SK-N-SH (cell line): ENCODE data around the gene SLC25A30. TPM values are rescaled to one million over a fixed set of nuclear protein-coding genes. Genes with fewer than 3 reads are reported as not detected.

Experiments
- CTCF ChIA-PET: fragments of 300-600, 350-600 bp; formaldehyde crosslinking; extraction: SDS; loops from one replicate; lab custom pipeline; 2021; lab: Yijun Ruan, JAX
- POLR2A ChIA-PET: fragments of 350-600 bp; sonication (Branson Sonifier 250); formaldehyde crosslinking; extraction: SDS; loops from one replicate; lab custom pipeline; 2020; ENCODE audit warnings: antibody characterized with exemption, inconsistent platforms; lab: Yijun Ruan, JAX
- DNase-seq: peaks from one replicate; pipeline ENCODE4 v3.0.0; 2012
- H2AFZ ChIP-seq: fragments of 200-600 bp; sonication (generic); 2 replicates; pipeline ENCODE4 v1.8.1; 2016; ENCODE audit warnings: antibody characterized with exemption, mild to moderate bottlenecking, low read depth
- H3F3A ChIP-seq: fragments of 200-600 bp; sonication (generic); replicated peaks from 2 replicates; pipeline ENCODE3; 2016; ENCODE audit warnings: antibody characterized with exemption, mild to moderate bottlenecking; ENCODE audit not compliant: insufficient read depth
- H3K27ac ChIP-seq, 2 experiments: fragments of 200-500 bp in 1 of 2; fragments of 200-600 bp in 1 of 2; sonication (Bioruptor generic) in 1 of 2; sonication (generic), shearing (Covaris generic) in 1 of 2; 2 replicates each; pipeline versions ENCODE4 v1.5.1 to v1.6.1; 2014 to 2016; ENCODE audit warnings: low read depth in 2 of 2, inconsistent platforms in 1 of 2, low read length in 1 of 2, mild to moderate bottlenecking in 1 of 2, mixed read lengths in 1 of 2
- H3K27me3 ChIP-seq: fragments of 200-600 bp; sonication (generic), shearing (Covaris generic); 2 replicates; pipeline ENCODE4 v1.6.1; 2016; ENCODE audit warnings: mixed run types; ENCODE audit not compliant: insufficient read depth
- H3K36me3 ChIP-seq, 2 experiments: fragments of 200-500 bp in 1 of 2; fragments of 200-600 bp in 1 of 2; sonication (Bioruptor generic) in 1 of 2; sonication (generic) in 1 of 2; replicated peaks in 1 of 2; 2 replicates each; pipeline versions ENCODE3 to v1.5.1; 2014 to 2016; ENCODE audit warnings: low read length in 1 of 2, mild to moderate bottlenecking in 1 of 2; ENCODE audit not compliant: insufficient read depth in 2 of 2, control insufficient read depth in 1 of 2
- H3K4me1 ChIP-seq, 2 experiments: fragments of 200-500 bp in 1 of 2; fragments of 200-600 bp in 1 of 2; sonication (Bioruptor generic) in 1 of 2; sonication (generic), shearing (Covaris generic) in 1 of 2; 2 replicates each; pipeline versions ENCODE4 v1.5.1 to v1.6.1; 2014 to 2016; ENCODE audit warnings: low read depth in 1 of 2, low read length in 1 of 2, mixed run types in 1 of 2; ENCODE audit not compliant: insufficient read depth in 2 of 2, control insufficient read depth in 1 of 2
- H3K4me2 ChIP-seq: fragments of 200-600 bp; sonication (generic), shearing (Covaris generic); 2 replicates; pipeline ENCODE4 v1.6.1; 2017; ENCODE audit warnings: mixed run types
- H3K4me3 ChIP-seq, 2 experiments: fragments of 200-500 bp in 1 of 2; fragments of 200-600 bp in 1 of 2; sonication (Bioruptor generic) in 1 of 2; sonication (generic), shearing (Covaris generic) in 1 of 2; 2 replicates each; pipeline versions ENCODE4 v1.5.1 to v1.8.1; 2014 to 2016; ENCODE audit warnings: low read depth in 2 of 2, inconsistent platforms in 1 of 2, low read length in 1 of 2, mild to moderate bottlenecking in 1 of 2, mixed read lengths in 1 of 2, moderate library complexity in 1 of 2
- H3K79me2 ChIP-seq: fragments of 200-600 bp; sonication (generic); 2 replicates; pipeline ENCODE4 v1.8.1; 2017; ENCODE audit warnings: mild to moderate bottlenecking; ENCODE audit not compliant: insufficient read depth
- H3K9ac ChIP-seq: fragments of 200-600 bp; sonication (generic); 2 replicates; pipeline ENCODE4 v1.6.1; 2017; ENCODE audit warnings: mixed run types
- H3K9me2 ChIP-seq: fragments of 200-600 bp; sonication (generic); 2 replicates; pipeline ENCODE4 v1.6.1; 2017; ENCODE audit warnings: mixed run types
- H3K9me3 ChIP-seq: fragments of 200-600 bp; sonication (generic); 2 replicates; pipeline ENCODE4 v1.6.1; 2017; ENCODE audit warnings: mixed run types, mild to moderate bottlenecking, moderate library complexity
- H4K20me1 ChIP-seq: fragments of 200-600 bp; sonication (generic); 2 replicates; pipeline ENCODE4 v1.6.1; 2017; ENCODE audit warnings: mild to moderate bottlenecking, mixed run types; ENCODE audit not compliant: insufficient read depth
- CHD2 ChIP-seq: fragments of 150-350 bp; IDR thresholded peaks from 2 replicates; pipeline ENCODE4 v1.6.1; 2018; ENCODE audit warnings: low read length; ENCODE audit not compliant: partially characterized antibody
- EP300 ChIP-seq, 2 experiments: IDR thresholded peaks; 2 replicates each; pipeline versions ENCODE4 v1.4.0 to v1.6.1; 2012; ENCODE audit warnings: borderline replicate concordance in 1 of 2, low read depth in 1 of 2, low read length in 1 of 2
- EZH2phosphoT487 ChIP-seq: fragments of 200-600 bp; sonication (generic); IDR thresholded peaks from 2 replicates; pipeline ENCODE4 v1.6.1; 2017; ENCODE audit warnings: low read depth, mixed run types, mild to moderate bottlenecking, antibody characterized with exemption, moderate library complexity, borderline replicate concordance
- FOXJ3 ChIP-seq: sonication (generic); formaldehyde crosslinking; IDR thresholded peaks from 2 replicates; pipeline ENCODE4 v1.5.1; 2020; ENCODE audit warnings: mild to moderate bottlenecking, missing genetic modification reagents
- FOXM1 ChIP-seq: IDR thresholded peaks from 2 replicates; pipeline ENCODE4 v1.4.0; 2012; ENCODE audit warnings: low read depth, mild to moderate bottlenecking
- GATA2 ChIP-seq: sonication (generic); formaldehyde crosslinking; IDR thresholded peaks from 2 replicates; pipeline ENCODE4 v1.5.0; 2020; ENCODE audit warnings: mild to moderate bottlenecking, missing genetic modification reagents
- IRF3 ChIP-seq: fragments of 150-350 bp; IDR thresholded peaks from 2 replicates; pipeline ENCODE4 v1.6.1; 2016; ENCODE audit warnings: mild to moderate bottlenecking, low read depth, low read length
- JUND ChIP-seq: IDR thresholded peaks from 2 replicates; pipeline ENCODE4 v1.4.0; 2012
- MEF2A ChIP-seq: IDR thresholded peaks from 2 replicates; pipeline ENCODE4 v1.4.0; 2012; ENCODE audit warnings: low read depth, borderline replicate concordance
- MXI1 ChIP-seq: IDR thresholded peaks from 2 replicates; pipeline ENCODE4 v1.6.1; 2012; ENCODE audit warnings: mild to moderate bottlenecking, low read depth, low read length, improper control_type of control experiment
- NFIC ChIP-seq: IDR thresholded peaks from 2 replicates; pipeline ENCODE4 v1.4.0; 2012; ENCODE audit warnings: borderline replicate concordance
- NRF1 ChIP-seq: IDR thresholded peaks from 2 replicates; pipeline ENCODE4 v1.6.1; 2012; ENCODE audit warnings: low read depth, mild to moderate bottlenecking, low read length
- PBX3 ChIP-seq: IDR thresholded peaks from 2 replicates; pipeline ENCODE4; 2012
- POLR2AphosphoS5 ChIP-seq: IDR thresholded peaks from 2 replicates; pipeline ENCODE4 v1.6.1; 2012; ENCODE audit warnings: low read depth, low read length
- RAD21 ChIP-seq: IDR thresholded peaks from 2 replicates; pipeline ENCODE4 v1.6.1; 2012; ENCODE audit warnings: mild to moderate bottlenecking, low read length
- RFX5 ChIP-seq: IDR thresholded peaks from 2 replicates; pipeline ENCODE4 v1.6.1; 2012; ENCODE audit warnings: mild to moderate bottlenecking, improper control_type of control experiment, low read length
- SIN3A ChIP-seq: IDR thresholded peaks from 2 replicates; pipeline ENCODE4 v1.6.1; 2012; ENCODE audit warnings: low read depth, mild to moderate bottlenecking, low read length, moderate library complexity, borderline replicate concordance
- SMC3 ChIP-seq: IDR thresholded peaks from 2 replicates; pipeline ENCODE4 v1.6.1; 2012; ENCODE audit warnings: low read depth, low read length, improper control_type of control experiment
- TAF1 ChIP-seq: IDR thresholded peaks from 2 replicates; pipeline ENCODE4 v1.6.1; 2012; ENCODE audit warnings: low read depth, mild to moderate bottlenecking, low read length, moderate library complexity, borderline replicate concordance
- TEAD4 ChIP-seq: IDR thresholded peaks from 2 replicates; pipeline ENCODE4 v1.4.0; 2012; ENCODE audit warnings: mild to moderate bottlenecking, borderline replicate concordance; ENCODE audit not compliant: insufficient read depth
- USF1 ChIP-seq: IDR thresholded peaks from 2 replicates; pipeline ENCODE4 v1.4.0; 2012; ENCODE audit warnings: low read depth, borderline replicate concordance
- WGBS: methylation state at CpG from one replicate; pipeline ENCODE4 v1.1.6; 2017; ENCODE audit warnings: low lambda C conversion rate; 5-methylcytosine and 5-hydroxymethylcytosine counted together
- polyA plus RNA-seq, 3 experiments: library from polyadenylated mRNA; depleted of rRNA; stranded (reverse); fragments of >200 nt; gene quantifications; 2 replicates each; pipeline ENCODE4 v1.2.3, GENCODE V29; 2012

SLC25A30 gene
- polyA plus RNA-seq, 1 of the 3 experiments (the other 2 are of a cell fraction) = 9.6 TPM

GRCh38 chr13:45411631-45412030, 6.5 kb downstream of the SLC25A30 start:
- 91% methylated on average over 4 of the region's 4 CpGs for WGBS
- Histone ChIP-seq H3K27ac (no peak overlapping the region), H3K9ac (no peak overlapping the region), H2AFZ (no peak overlapping the region), H3K36me3 (peaks cover 16 to 24% of the 10 kb centered on the region in 2 experiments), H3K27me3 (no peaks in the 10 kb centered on the region), H3F3A (peaks cover 1% of the 10 kb centered on the region), H4K20me1 (peaks cover 2% of the 10 kb centered on the region; the same call in 1 of the 2 replicates), H3K4me1 (peaks cover 0 to 6% of the 10 kb centered on the region in 2 experiments; a peak in 1 of 4 replicates), H3K9me2 (no peaks in the 10 kb centered on the region), H3K9me3 (no peaks in the 10 kb centered on the region), H3K4me3 (no peak overlapping the region), H3K4me2 (no peak overlapping the region), H3K79me2 (peaks cover 52% of the 10 kb centered on the region)
- POLR2A ChIA-PET = no interaction called here
- TF ChIP-seq EZH2phosphoT487 (no peak), EP300 (IDR thresholded peaks at IDR 0.05; ENCODE audit: borderline replicate concordance in 1 of 2, low read depth in 1 of 2, low read length in 1 of 2) (no peak), RFX5 (no peak), FOXJ3 (CRISPR knock-in tag) (no peak), IRF3 (no peak), MEF2A (no peak), POLR2AphosphoS5 (no peak), SIN3A (no peak), TEAD4 (no peak), FOXM1 (no peak), MXI1 (no peak), SMC3 (no peak), JUND (no peak), TAF1 (no peak), USF1 (no peak), NRF1 (no peak)
- CTCF ChIA-PET = no interaction called here
- no peak for DNase-seq

GRCh38 chr13:45411221-45411620, 7.0 kb downstream of the SLC25A30 start:
- no peak overlapping the region for H3K4me3 ChIP-seq
- H3K36me3 ChIP-seq = peaks cover 16 to 24% of the 10 kb centered on the region in 2 experiments
- TF ChIP-seq GATA2 (CRISPR knock-in tag) (no peak), RFX5 (no peak), JUND (no peak), RAD21 (no peak), CHD2 (no peak), NFIC (no peak), NRF1 (no peak), PBX3 (no peak), POLR2AphosphoS5 (no peak), MEF2A (no peak)
- WGBS = 85% methylated on average over 4 of the region's 4 CpGs
- no peaks in the 10 kb centered on the region for H3F3A ChIP-seq
- no peak for DNase-seq
- no peak overlapping the region for H3K27ac ChIP-seq
- POLR2A ChIA-PET = no interaction called here
- peaks cover 0 to 4% of the 10 kb centered on the region in 2 experiments; a peak in 1 of 4 replicates for H3K4me1 ChIP-seq
- no peaks in the 10 kb centered on the region for H3K27me3 ChIP-seq
- H3K9me3 ChIP-seq = no peaks in the 10 kb centered on the region
- H3K79me2 ChIP-seq = peaks cover 48% of the 10 kb centered on the region
- no peaks in the 10 kb centered on the region for H3K9me2 ChIP-seq
- no peaks in the 10 kb centered on the region for H4K20me1 ChIP-seq
- H2AFZ ChIP-seq = no peak overlapping the region
- CTCF ChIA-PET = no interaction called here
- no peak overlapping the region for H3K4me2 ChIP-seq
- no peak overlapping the region for H3K9ac ChIP-seq
